ENCODE data around the gene ZNF705A.
A peak's percentile ranks its signal among the peaks of the same experiment; 100 is the strongest.
"Not testable (repeated sequence)": the region's sequence is repeated elsewhere in the genome, so short reads cannot be mapped to it uniquely, and the experiment has no call there.

The ZNF705A gene

DNA sequence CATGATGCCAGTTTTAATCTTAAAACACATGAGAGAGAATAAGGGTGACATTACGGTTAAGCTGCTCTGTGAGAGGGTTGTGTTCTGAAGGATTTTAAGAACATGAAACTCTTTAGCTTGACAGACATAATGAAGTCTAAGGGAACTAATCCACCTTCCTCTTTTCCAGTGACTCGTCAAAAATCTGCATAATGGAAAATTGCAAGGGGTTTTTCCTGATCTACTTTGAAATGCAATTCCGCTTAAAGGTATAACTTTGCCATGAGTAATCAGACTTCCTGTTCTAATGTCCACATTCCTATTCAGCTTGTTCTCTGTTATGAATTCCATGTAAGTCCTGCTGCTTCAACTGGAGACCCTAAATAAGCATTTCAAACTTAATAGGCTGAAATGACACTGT, at the start of gene ZNF705A:
Gene ZNF705A, plus strand, starts transcription at position 171 of the 400 bp plus-strand sequence. CDS start 15,611 bp downstream, outside the sequence.
- no peak for DNase-seq

DNA sequence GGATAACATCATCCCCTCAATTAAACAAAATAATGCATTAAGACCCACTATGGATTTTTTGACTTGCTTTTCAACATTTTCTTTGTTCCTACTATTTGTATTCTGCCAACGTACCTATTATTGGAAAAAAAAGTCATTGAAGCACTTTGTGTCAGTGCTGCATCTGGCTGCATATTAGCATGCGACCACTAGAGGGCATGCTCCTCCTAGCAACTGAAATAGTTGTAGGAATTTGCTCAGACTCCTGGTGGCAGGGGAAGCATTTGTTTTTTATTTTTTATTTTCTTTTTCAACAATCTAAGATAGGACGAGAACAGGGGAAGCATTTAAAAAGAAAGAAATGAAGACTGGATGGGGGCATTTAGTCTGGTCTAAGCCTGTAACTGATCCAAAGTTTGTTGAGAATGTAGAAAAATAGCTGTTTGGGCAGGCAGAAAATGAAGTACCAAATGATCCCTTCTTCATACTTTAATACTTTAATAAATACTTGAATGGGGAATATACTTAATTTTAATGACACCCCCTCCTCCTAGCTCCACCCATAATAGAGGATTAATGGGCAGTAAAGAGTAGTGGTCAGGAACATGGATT, 47.9 kb upstream of the ZNF705A start:
- peak; percentile 66 for DNase-seq

DNA sequence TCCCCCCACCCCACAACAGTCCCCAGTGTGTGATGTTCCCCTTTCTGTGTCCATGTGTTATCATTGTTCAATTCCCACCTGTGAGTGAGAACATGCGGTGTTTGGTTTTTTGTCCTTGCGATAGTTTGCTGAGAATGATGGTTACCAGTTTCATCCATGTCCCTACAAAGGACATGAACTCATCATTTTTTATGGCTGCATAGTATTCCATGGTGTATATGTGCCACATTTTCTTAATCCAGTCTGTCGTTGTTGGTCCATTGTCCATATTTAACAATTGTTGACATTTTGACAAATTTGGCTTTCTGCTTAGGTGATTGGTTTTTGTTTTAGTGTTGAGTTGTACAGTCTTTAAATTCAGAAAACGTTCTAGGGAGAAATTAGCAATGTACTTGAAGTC, 43.7 kb upstream of the ZNF705A start:
- not testable (repeated sequence) for DNase-seq

DNA sequence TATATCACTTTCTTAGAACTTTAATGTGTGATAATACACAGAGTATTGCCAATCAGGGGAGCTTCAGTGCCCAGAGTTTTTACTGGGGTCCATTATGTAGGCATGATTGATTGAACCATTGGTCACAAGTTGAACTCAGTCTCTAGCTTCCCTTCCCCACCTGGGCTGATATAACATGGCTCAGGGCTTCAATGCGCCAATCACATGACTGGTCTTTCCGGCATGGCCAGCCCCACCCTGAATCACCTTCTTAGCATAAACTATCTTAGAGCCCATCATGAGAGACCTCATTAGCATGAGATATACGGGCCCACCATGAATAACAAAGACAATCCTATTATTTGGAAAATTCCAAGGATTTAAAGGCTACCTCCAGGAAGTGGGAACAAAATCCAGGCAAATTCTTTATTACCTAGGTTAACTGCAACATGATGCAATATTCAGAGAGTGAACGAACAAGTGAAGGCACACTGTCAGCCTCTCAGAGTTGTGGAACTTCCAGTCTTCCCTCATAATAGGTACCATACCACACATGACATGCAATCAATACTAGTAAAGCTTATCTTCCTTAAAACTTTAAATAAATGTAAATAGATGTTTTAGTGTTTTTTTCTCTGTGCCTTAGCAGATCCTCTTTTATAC, 36.6 kb upstream of the ZNF705A start:
- DNase-seq = no peak

GRCh38 chr12:8123124-8123912, 33.5 kb upstream of the ZNF705A start, which contains the start of gene CLEC4A:
Gene CLEC4A (plus strand): TSS chr12:8123617. CDS start chr12:8123879, 262 bp downstream.
- no peak for DNase-seq

GRCh38 chr12:8127138-8127537, 29.7 kb upstream of the ZNF705A start:
- no peak for DNase-seq

- DNase-seq = not testable (repeated sequence)
Observed at GRCh38 chr12:8133636-8134397, 23.0 kb upstream of the ZNF705A start.

GRCh38 chr12:8134398-8134930, 22.4 kb upstream of the ZNF705A start:
- not testable (repeated sequence) for DNase-seq

DNA sequence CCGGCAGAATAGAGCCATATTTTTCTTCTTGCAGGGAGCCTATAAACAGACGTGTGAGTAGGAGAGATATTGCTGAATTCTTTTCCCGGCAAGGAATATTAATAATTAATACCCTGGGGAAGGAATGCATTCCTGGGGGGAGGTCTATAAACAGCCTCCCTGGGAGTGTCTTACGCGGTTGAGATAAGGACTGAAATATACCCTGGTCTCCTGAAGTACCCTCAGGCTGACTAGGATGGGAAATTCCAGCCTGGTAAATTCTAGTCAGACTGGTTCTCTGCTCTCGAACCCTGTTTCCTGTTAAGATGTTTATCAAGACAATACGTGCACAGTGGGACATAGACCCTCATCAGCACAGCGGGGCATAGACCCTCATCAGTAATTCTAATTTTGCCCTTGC, 15.2 kb upstream of the ZNF705A start:
- DNase-seq = not testable (repeated sequence)

GRCh38 chr12:8143261-8143660, 13.6 kb upstream of the ZNF705A start:
- no peak for DNase-seq

GRCh38 chr12:8145754-8146441, 10.9 kb upstream of the ZNF705A start:
- peak; percentile 44 for DNase-seq

- DNase-seq = no peak
Observed at GRCh38 chr12:8146442-8146771, 10.4 kb upstream of the ZNF705A start.

GRCh38 chr12:8154526-8154925, 2.3 kb upstream of the ZNF705A start:
- DNase-seq = no peak

DNA sequence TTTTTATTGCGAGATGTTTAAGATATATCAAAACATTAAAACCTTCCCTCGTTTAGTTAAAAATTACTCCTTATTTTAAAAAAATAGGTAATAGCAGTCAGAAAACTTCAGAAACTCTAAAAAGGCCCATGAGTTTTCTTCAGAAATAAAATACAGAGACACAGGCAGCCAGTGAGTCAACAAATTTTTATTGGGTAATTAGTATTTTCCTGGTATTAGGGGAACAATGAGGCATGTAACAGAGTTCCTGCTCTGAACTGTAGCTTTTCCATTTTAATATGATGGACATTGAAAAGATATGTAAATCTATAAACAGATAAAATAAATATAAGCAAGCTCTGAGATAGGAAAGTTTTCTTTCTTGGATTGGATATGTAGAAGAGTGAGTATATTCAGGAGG, 399 bp upstream of the ZNF705A start:
- DNase-seq = no peak

DNA sequence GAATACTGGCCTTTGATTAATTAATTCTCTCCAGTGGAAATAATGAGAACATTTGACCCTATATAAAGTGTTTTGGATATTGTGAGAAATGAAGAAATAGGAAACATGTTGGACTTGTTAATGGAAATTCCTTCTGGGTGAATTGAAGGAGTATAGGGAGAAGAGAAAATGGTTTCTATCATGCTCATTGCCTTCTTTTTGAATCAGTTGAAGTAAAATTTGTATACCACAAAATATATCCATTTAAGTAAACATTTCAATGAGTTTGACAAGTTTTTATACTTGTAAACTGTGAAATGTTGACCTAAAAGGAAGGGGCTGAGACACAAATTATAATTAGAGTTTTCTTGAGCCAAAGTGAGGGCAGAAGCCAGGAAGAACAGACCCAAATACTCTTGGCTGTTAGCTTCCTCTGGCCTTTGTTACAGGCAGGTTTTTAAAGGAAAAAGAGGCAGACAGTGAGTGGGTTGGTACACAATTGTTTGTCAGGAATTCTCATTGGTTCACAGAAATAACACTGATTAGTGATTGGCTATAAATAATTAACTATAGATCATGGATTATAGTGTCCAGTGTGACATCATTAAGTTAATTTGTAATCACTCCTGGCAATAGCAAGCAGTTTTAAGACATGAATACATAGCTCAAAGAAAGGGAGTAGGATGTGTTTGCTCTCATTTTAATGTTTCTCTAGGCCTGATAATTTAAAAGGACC, 826 bp downstream of the ZNF705A start:
- DNase-seq = no peak

DNA sequence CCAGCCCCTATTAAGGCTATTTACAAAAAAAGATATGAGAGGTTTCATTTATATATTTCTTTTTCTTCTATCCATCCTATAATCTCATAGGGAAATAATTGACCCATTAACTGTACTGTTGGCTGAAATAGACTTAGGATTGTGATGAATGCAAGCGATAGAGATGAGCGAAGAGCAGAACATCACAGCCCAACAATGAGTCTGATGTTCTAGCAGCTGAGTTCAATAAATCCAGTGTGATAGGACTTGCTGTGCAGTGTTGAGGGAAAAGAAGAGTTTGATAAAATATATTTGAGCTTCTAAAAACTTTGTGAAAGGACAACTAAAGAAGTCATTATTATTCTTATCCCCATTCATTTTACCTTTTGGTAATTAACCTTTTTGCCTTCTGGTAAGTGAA, 16.1 kb downstream of the ZNF705A start:
- DNase-seq = not testable (repeated sequence)

DNA sequence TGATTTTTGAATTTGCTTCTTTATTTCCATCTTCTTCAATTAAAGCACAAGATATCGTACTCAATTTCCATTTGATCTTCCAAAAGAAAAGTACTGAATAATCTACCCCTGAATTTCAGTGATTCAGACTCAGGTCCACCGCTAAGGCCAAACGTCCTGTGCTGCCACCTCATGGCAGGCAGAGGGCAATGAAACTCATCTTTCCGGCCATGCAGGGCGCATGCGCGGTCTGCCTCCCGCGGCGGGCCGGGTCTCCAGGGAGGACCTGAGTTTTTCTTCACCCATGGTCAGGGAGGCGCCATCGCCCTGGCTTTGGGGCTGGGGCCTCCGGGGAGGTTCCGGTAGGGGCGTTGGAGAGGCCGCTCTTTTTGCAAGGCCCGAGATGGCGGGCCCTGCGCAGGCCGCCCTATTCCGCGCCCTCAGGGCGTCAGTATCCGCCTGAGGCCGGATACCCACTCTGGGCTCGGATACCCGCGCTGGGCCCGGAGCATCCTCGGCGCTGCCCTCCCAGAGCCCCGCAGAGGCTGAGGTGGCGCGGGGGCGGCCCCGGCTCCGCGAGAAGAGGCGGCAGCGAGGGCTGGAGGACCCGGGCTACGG, 23.3 kb downstream of the ZNF705A start:
- peak; percentile 18 for DNase-seq

DNA sequence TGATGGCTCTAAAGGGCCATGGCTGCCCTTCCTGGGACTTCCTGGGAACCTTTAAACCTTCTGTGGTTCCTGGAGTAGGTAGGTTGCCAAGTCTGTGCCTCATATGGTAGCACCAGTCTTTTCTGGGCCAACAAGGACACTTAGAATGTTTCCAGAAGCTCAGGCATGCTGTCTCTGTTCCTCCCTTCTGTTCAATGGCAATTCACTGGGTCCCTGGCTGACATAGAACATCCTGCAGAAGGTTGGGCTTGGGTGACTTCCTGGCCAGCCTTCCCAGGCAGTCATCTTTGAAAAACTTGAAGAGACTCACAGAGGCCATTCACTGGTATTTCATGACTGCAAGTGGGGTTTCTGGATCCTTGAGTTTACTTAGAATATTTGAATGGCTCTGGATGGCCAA, 24.5 kb downstream of the ZNF705A start:
- DNase-seq = not testable (repeated sequence)

GRCh38 chr12:8182923-8183322, 26.1 kb downstream of the ZNF705A start:
- DNase-seq = not testable (repeated sequence)

DNA sequence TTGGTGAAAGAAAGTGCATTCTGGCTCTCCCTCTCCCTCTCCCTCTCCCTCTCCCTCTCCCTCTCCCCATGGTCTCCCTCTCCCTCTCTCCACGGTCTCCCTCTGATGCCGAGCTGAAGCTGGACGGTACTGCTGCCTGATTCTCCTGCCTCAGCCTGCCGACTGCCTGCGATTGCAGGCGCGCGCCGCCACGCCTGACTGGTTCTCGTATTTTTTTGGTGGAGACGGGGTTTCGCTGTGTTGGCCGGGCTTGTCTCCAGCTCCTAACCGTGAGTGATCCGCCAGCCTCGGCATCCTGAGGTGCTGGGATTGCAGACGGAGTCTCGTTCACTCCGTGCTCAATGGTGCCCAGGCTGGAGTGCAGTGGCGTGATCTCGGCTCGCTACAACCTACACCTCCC, 26.5 kb downstream of the ZNF705A start:
- DNase-seq = not testable (repeated sequence)

DNA sequence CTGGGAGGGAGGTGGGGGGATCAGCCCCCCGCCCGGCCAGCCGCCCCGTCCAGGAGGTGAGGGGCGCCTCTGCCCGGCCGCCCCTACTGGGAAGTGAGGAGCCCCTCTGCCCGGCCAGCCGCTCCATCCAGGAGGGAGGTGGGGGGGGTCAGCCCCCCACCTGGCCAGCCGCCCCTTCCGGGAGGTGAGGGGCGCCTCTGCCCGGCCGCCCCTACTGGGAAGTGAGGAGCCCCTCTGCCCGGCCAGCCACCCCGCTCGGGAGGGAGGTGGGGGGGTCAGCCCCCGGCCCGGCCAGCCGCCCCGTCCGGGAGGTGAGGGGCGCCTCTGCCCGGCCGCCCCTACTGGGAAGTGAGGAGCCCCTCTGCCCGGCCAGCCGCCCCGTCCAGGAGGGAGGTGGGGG, 27.4 kb downstream of the ZNF705A start:
- DNase-seq = not testable (repeated sequence)

Data from NCI-H2107 (cell line).